Measurements from ENCODE around the gene OR8D1. TPM values are rescaled to one million over a fixed set of nuclear protein-coding genes. Genes with fewer than 3 reads are reported as not detected.
"Not testable (repeated sequence)": the region's sequence is repeated elsewhere in the genome, so short reads cannot be mapped to it uniquely, and the experiment has no call there.

OR8D1 gene
- total RNA-seq, 3 donors from 2014 or later, result 0.29 TPM; not detected in 2

GRCh38 chr11:124276081-124276480, 37.7 kb downstream of the OR8D1 start:
- no peak overlapping the region for H3K4me3 ChIP-seq
- DNase-seq, result no peak
- intact Hi-C loops (cut with DNase I, micrococcal nuclease), result no loop called here
- no peaks in the 10 kb centered on the region for H3K36me3 ChIP-seq (ENCODE audit: low read depth)
- TF ChIP-seq, protein P1, sequence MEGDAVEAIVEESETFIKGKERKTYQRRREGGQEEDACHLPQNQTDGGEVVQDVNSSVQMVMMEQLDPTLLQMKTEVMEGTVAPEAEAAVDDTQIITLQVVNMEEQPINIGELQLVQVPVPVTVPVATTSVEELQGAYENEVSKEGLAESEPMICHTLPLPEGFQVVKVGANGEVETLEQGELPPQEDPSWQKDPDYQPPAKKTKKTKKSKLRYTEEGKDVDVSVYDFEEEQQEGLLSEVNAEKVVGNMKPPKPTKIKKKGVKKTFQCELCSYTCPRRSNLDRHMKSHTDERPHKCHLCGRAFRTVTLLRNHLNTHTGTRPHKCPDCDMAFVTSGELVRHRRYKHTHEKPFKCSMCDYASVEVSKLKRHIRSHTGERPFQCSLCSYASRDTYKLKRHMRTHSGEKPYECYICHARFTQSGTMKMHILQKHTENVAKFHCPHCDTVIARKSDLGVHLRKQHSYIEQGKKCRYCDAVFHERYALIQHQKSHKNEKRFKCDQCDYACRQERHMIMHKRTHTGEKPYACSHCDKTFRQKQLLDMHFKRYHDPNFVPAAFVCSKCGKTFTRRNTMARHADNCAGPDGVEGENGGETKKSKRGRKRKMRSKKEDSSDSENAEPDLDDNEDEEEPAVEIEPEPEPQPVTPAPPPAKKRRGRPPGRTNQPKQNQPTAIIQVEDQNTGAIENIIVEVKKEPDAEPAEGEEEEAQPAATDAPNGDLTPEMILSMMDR (IDR thresholded peaks at IDR 0.05), result no peak
- H3K9me3 ChIP-seq, result no peaks in the 10 kb centered on the region
- no peaks in the 10 kb centered on the region for H3K4me1 ChIP-seq (ENCODE audit: low read depth)
- no peak for ATAC-seq

DNA sequence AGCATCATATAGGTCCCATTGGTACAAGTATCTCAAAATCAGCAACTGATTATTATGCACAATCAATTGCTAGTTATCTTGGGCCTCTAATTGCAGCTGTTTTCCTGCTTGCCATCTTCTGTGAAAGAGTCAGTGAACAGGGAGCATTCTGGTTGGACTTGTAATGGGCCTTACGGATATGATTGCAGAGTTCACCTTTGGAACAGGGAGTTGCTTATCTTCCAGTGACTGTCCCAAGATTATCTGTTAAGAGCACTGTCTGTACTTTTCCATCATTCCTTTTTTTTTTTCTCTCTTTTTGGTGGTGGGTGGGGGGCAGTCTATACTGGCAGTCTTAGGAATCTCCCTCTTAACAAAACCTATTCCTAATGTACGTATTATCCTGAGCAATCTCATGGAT, 39.7 kb downstream of the OR8D1 start:
- intact Hi-C loops (cut with DNase I, micrococcal nuclease), result no loop called here
- DNase-seq (peak in 1 of 3 donors; percentile 13), ATAC-seq (peak; percentile 81)

DNA sequence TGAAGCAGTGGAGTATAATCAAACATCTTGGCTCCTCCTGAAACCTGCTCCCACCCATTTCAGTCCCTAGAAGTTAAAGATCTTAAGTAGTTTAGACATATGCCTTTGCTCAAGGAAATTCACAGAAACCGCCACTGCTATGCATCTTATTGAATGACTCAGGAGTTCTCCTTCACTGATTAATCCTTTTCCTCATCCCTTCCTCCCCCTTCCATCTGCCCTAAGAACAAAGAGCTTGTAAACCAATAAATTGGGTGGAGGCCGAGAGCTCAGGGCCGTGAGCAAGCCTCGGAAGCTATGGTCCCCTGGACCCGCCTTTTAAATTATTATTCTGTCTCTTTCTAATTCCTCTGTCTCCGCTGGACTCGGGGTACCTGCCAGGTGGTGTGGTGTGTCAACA, 42.9 kb downstream of the OR8D1 start:
- intact Hi-C loops (cut with DNase I, micrococcal nuclease), result not testable (repeated sequence)
- DNase-seq, result peak in 2 of 3 donors; percentile 33 to 40

More for the DNA sequence above, 39.7 kb downstream of the OR8D1 start:
- no peaks in the 10 kb centered on the region for H3K4me1 ChIP-seq (ENCODE audit: low read depth)
- no peak overlapping the region for H3K4me3 ChIP-seq
- TF ChIP-seq, protein P1 (IDR thresholded peaks at IDR 0.05), result no peak
- H3K36me3 ChIP-seq (ENCODE audit: low read depth), result no peaks in the 10 kb centered on the region
- H3K9me3 ChIP-seq, result no peaks in the 10 kb centered on the region

DNA sequence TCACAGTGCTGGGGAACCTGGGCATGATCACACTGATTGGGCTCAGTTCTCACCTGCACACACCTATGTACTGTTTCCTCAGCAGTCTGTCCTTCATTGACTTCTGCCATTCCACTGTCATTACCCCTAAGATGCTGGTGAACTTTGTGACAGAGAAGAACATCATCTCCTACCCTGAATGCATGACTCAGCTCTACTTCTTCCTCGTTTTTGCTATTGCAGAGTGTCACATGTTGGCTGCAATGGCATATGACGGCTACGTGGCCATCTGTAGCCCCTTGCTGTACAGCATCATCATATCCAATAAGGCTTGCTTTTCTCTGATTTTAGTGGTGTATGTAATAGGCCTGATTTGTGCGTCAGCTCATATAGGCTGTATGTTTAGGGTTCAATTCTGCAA, 48.7 kb downstream of the OR8D1 start:
- DNase-seq; H3K4me3 ChIP-seq; H3K9me3 ChIP-seq; intact Hi-C loops (cut with DNase I, micrococcal nuclease); H3K36me3 ChIP-seq (ENCODE audit: low read depth); H3K4me1 ChIP-seq (ENCODE audit: low read depth): not testable (repeated sequence)
- ATAC-seq, result peak; percentile 17

More for the DNA sequence above, 42.9 kb downstream of the OR8D1 start:
- peak; percentile 50 for ATAC-seq
- not testable (repeated sequence) for H3K4me1 ChIP-seq (ENCODE audit: low read depth); H3K9me3 ChIP-seq; H3K36me3 ChIP-seq (ENCODE audit: low read depth); H3K4me3 ChIP-seq

DNA sequence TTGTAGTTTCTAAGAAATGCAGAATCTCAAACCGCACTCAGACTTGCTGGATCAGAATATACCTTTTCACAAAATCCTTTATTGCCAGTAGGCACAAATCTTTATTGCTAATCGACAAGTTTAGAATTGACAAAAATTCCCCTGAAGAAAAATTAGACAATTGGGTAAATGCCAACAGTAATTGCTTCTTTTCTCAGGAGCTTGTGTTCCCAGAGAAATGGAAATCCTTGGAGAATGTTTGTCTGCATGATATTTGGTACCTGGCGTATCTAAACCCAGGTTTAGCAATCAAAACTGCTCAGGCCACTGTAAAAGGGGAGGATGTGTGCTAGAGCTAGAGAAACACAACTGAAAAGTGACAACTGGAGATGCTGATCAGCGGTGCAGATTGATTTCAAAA, 57.7 kb downstream of the OR8D1 start, which contains the start of gene OR8G5:
Gene OR8G5 (plus strand): TSS at position 301 of the 400 bp plus-strand sequence. CDS start 8,556 bp downstream, outside the sequence.
- no peaks in the 10 kb centered on the region for H3K9me3 ChIP-seq
- intact Hi-C loops (cut with DNase I, micrococcal nuclease), result no loop called here
- no peaks in the 10 kb centered on the region for H3K36me3 ChIP-seq (ENCODE audit: low read depth)
- ATAC-seq, result no peak
- TF ChIP-seq, protein P1 (IDR thresholded peaks at IDR 0.05), result no peak
- no peak within 1 kb of the TSS for H3K4me3 ChIP-seq
- no peak for DNase-seq
- H3K4me1 ChIP-seq (ENCODE audit: low read depth), result no peaks in the 10 kb centered on the region

Other genes with a start within 250 kb of the OR8D1 start
- gene VWA5A, start 198.5 kb downstream of the OR8D1 start, total RNA-seq, result 10 to 100 TPM; 41.2 to 97.3 (median 55.8) TPM
- not detected for gene OR10D3, start 130.6 kb downstream of the OR8D1 start, total RNA-seq
- gene OR8G1, start 72.9 kb downstream of the OR8D1 start, total RNA-seq, result not detected
- not detected for gene OR8G5, start 57.6 kb downstream of the OR8D1 start, total RNA-seq
- not detected for gene OR8D2, start 6.2 kb upstream of the OR8D1 start, total RNA-seq
- not detected for gene OR8B2, start 70.5 kb upstream of the OR8D1 start, total RNA-seq
- gene OR8B3, start 85.1 kb upstream of the OR8D1 start, total RNA-seq, result not detected
- gene OR8B4, start 110.9 kb upstream of the OR8D1 start, total RNA-seq, result not detected
- gene OR8B8, start 131.7 kb upstream of the OR8D1 start, total RNA-seq, result not detected
- not detected for gene OR8B12, start 229.7 kb upstream of the OR8D1 start, total RNA-seq